Fibroblast of lung (primary cell): ENCODE results near the gene LCLAT1. TPM values are rescaled to one million over a fixed set of nuclear protein-coding genes. Genes with fewer than 3 reads are reported as not detected.
"Not testable (repeated sequence)": the region's sequence is repeated elsewhere in the genome, so short reads cannot be mapped to it uniquely, and the experiment has no call there.

Experiments
- DNase-seq, 2 donors: peaks; one replicate each; pipeline versions ENCODE4 v3.0.0 to v3.0.0-alpha.2; 2010; ENCODE audit warnings: low read depth in 2 of 2
- H2AFZ ChIP-seq: 2 replicates; pipeline ENCODE4 v1.5.1; 2012; ENCODE audit warnings: low read length, control low read depth, inconsistent platforms
- H3K27ac ChIP-seq: 2 replicates; pipeline ENCODE4 v1.5.1; 2011; ENCODE audit warnings: low read length, control low read depth; ENCODE audit not compliant: insufficient read depth
- H3K27me3 ChIP-seq: 2 replicates; pipeline ENCODE4 v1.5.1; 2011; ENCODE audit warnings: mild to moderate bottlenecking, low read length; ENCODE audit not compliant: control insufficient read depth, insufficient read depth
- H3K36me3 ChIP-seq: 2 replicates; pipeline ENCODE4 v1.5.1; 2011; ENCODE audit warnings: low read length; ENCODE audit not compliant: control insufficient read depth, insufficient read depth
- H3K4me1 ChIP-seq: 2 replicates; pipeline ENCODE4 v1.5.1; 2011; ENCODE audit warnings: low read length; ENCODE audit not compliant: control insufficient read depth, insufficient read depth; ENCODE audit errors: extremely low read depth
- H3K4me2 ChIP-seq: 2 replicates; pipeline ENCODE4 v1.5.1; 2011; ENCODE audit warnings: low read length, control low read depth; ENCODE audit not compliant: insufficient read depth; ENCODE audit errors: extremely low read depth
- H3K4me3 ChIP-seq, 4 experiments: fragments of 200-600 bp in 1 of 4; sonication (generic) in 1 of 4; replicated peaks in 1 of 4; 2 replicates each; pipeline ENCODE4 v1.5.1; 2011 to 2016; ENCODE audit warnings: low read length in 4 of 4, low read depth in 3 of 4, mild to moderate bottlenecking in 3 of 4, control low read depth in 2 of 4, inconsistent platforms in 1 of 4, mixed read lengths in 1 of 4; ENCODE audit not compliant: insufficient read depth in 1 of 4; ENCODE audit errors: control extremely low read depth in 1 of 4
- H3K79me2 ChIP-seq: 2 replicates; pipeline ENCODE4 v1.5.1; 2012; ENCODE audit warnings: mild to moderate bottlenecking, low read length, inconsistent platforms; ENCODE audit not compliant: control insufficient read depth, insufficient read depth
- H3K9ac ChIP-seq: 2 replicates; pipeline ENCODE4 v1.5.1; 2011; ENCODE audit warnings: mild to moderate bottlenecking, low read length, control low read depth; ENCODE audit not compliant: insufficient read depth
- H3K9me3 ChIP-seq: 2 replicates; pipeline ENCODE4 v1.5.1; 2012; ENCODE audit warnings: low read depth, low read length; ENCODE audit not compliant: control insufficient read depth, insufficient read depth
- H4K20me1 ChIP-seq: 2 replicates; pipeline ENCODE4 v1.5.1; 2011; ENCODE audit warnings: low read length; ENCODE audit not compliant: control insufficient read depth, insufficient read depth; ENCODE audit errors: extremely low read depth
- CTCF ChIP-seq, 2 donors: IDR thresholded peaks in 1 of 2; conservative IDR thresholded peaks in 1 of 2; 1 replicate in 1 of 2; 2 replicates in 1 of 2; pipeline ENCODE4 v1.5.1; 2011 to 2012; ENCODE audit warnings: low read length in 2 of 2, control low read depth in 1 of 2, inconsistent platforms in 1 of 2, low read depth in 1 of 2, mild to moderate bottlenecking in 1 of 2
- EZH2 ChIP-seq: IDR thresholded peaks from 2 replicates; pipeline ENCODE4 v1.5.1; 2012; ENCODE audit warnings: low read length, control low read depth, mild to moderate bottlenecking; ENCODE audit errors: missing control alignments
- polyA plus RNA-seq, 2 donors: library from polyadenylated mRNA; depleted of rRNA in 1 of 2; stranded (reverse) in 1 of 2; unstranded in 1 of 2; fragments of >200 nt; gene quantifications; 2 replicates each; pipeline ENCODE4 v1.2.1, GENCODE V29; 2011 to 2012; ENCODE audit warnings: missing spikeins in 1 of 2
- total RNA-seq: library from RNA; depleted of rRNA; stranded (reverse); fragments of >200 nt; gene quantifications from 2 replicates; pipeline ENCODE4 v1.2.1, GENCODE V29; 2014

The LCLAT1 gene
- total and polyA plus RNA-seq, 2 donors (not counting 1 experiment from before 2014, with no cell fraction given) = 43.3 to 45.9 TPM

- Histone ChIP-seq H3K9ac (no peak overlapping the region), H3K27me3 (no peaks in the 10 kb centered on the region)
- TF ChIP-seq EZH2 (no peak), CTCF (conservative IDR thresholded peaks at IDR 0.05 in 1 of 2, IDR thresholded peaks at IDR 0.05 in 1 of 2; ENCODE audit: low read depth in 1 of 2, low read length in 2 of 2) (no peak)
Observed at GRCh38 chr2:30505500-30506180, 58.6 kb downstream of the LCLAT1 start.

GRCh38 chr2:30507460-30507859 lies 60.4 kb downstream of the LCLAT1 start:
- not testable (repeated sequence) for H3K9me3 ChIP-seq, H3K4me2 ChIP-seq, DNase-seq, H3K27me3 ChIP-seq, H3K27ac ChIP-seq, H2AFZ ChIP-seq, H3K79me2 ChIP-seq, H3K4me3 ChIP-seq, H3K9ac ChIP-seq, H4K20me1 ChIP-seq, H3K36me3 ChIP-seq
- H3K4me1 ChIP-seq = peaks cover 12% of the 10 kb centered on the region

More at GRCh38 chr2:30505500-30506180, 58.6 kb downstream of the LCLAT1 start:
- DNase-seq = no peak
- no peaks in the 10 kb centered on the region for H3K36me3 ChIP-seq
- H3K4me1 ChIP-seq = peaks cover 8% of the 10 kb centered on the region
- H4K20me1 ChIP-seq = no peaks in the 10 kb centered on the region
- no peak overlapping the region for H3K4me3 ChIP-seq
- no peak overlapping the region for H3K27ac ChIP-seq
- no peak overlapping the region for H3K4me2 ChIP-seq
- no peak overlapping the region for H2AFZ ChIP-seq
- no peaks in the 10 kb centered on the region for H3K9me3 ChIP-seq
- no peaks in the 10 kb centered on the region for H3K79me2 ChIP-seq

- TF ChIP-seq CTCF (conservative IDR thresholded peaks at IDR 0.05 in 1 of 2, IDR thresholded peaks at IDR 0.05 in 1 of 2; ENCODE audit: low read depth in 1 of 2, low read length in 2 of 2) (no peak), EZH2 (no peak)
- H3K9me3 ChIP-seq = no peaks in the 10 kb centered on the region
- H3K79me2 ChIP-seq = peaks cover 1% of the 10 kb centered on the region
- H3K4me3 ChIP-seq = no peak overlapping the region
- no peaks in the 10 kb centered on the region for H3K27me3 ChIP-seq
- H3K9ac ChIP-seq = no peak overlapping the region
- DNase-seq = no peak
- no peak overlapping the region for H2AFZ ChIP-seq
- no peak overlapping the region for H3K27ac ChIP-seq
- H3K4me2 ChIP-seq = no peak overlapping the region
- H3K36me3 ChIP-seq = no peaks in the 10 kb centered on the region
- H3K4me1 ChIP-seq = peaks cover 10% of the 10 kb centered on the region
- H4K20me1 ChIP-seq = no peaks in the 10 kb centered on the region
Observed at GRCh38 chr2:30509716-30510115, 62.7 kb downstream of the LCLAT1 start.
